CD14-positive monocyte (primary cell): ENCODE measurements around the gene EPAS1. TPM values are rescaled to one million over a fixed set of nuclear protein-coding genes. Genes with fewer than 3 reads are reported as not detected.

Experiments used
- DNase-seq, 3 donors: peaks; one replicate each; pipeline ENCODE4 v3.0.0-alpha.2; 2011 to 2022
- H2AFZ ChIP-seq: 2 replicates; pipeline ENCODE4 v1.6.0; 2012; ENCODE audit warnings: mild to moderate bottlenecking, low read depth, low read length, inconsistent platforms; ENCODE audit not compliant: insufficient read depth, poor library complexity, severe bottlenecking
- H3K27ac ChIP-seq, 2 donors: 1 replicate in 1 of 2; 2 replicates in 1 of 2; pipeline ENCODE4 v1.5.1; 2012 to 2013; ENCODE audit warnings: low read length in 2 of 2, control low read depth in 1 of 2, inconsistent platforms in 1 of 2, low read depth in 1 of 2, mild to moderate bottlenecking in 1 of 2
- H3K27me3 ChIP-seq, 2 donors: one replicate each; pipeline versions ENCODE4 v1.6.0 to v1.6.1; 2011 to 2013; ENCODE audit warnings: low read length in 2 of 2; ENCODE audit not compliant: control insufficient read depth in 2 of 2, insufficient read depth in 2 of 2
- H3K36me3 ChIP-seq, 2 donors: replicated peaks in 1 of 2; 1 replicate in 1 of 2; 2 replicates in 1 of 2; pipeline versions ENCODE4 v1.5.1 to v1.6.1; 2012 to 2013; ENCODE audit warnings: low read length in 2 of 2, control low read depth in 1 of 2, inconsistent platforms in 1 of 2, mild to moderate bottlenecking in 1 of 2; ENCODE audit not compliant: insufficient read depth in 2 of 2, control insufficient read depth in 1 of 2
- H3K4me1 ChIP-seq, 2 donors: 1 replicate in 1 of 2; 2 replicates in 1 of 2; pipeline versions ENCODE4 v1.5.1 to v1.6.1; 2012 to 2013; ENCODE audit warnings: low read length in 2 of 2, control low read depth in 1 of 2, inconsistent platforms in 1 of 2, mild to moderate bottlenecking in 1 of 2, moderate library complexity in 1 of 2; ENCODE audit not compliant: insufficient read depth in 2 of 2, control insufficient read depth in 1 of 2
- H3K4me2 ChIP-seq: replicated peaks from 2 replicates; pipeline ENCODE3; 2012; ENCODE audit warnings: low read length, moderate library complexity, mild to moderate bottlenecking; ENCODE audit not compliant: poor library complexity, severe bottlenecking; ENCODE audit errors: extremely low read depth
- H3K4me3 ChIP-seq, 3 experiments: fragments of 200-600 bp in 1 of 3; sonication (generic) in 1 of 3; replicated peaks in 1 of 3; 1 replicate in 2 of 3; 2 replicates in 1 of 3; pipeline ENCODE4 v1.5.1; 2011 to 2013; ENCODE audit warnings: low read length in 3 of 3, mild to moderate bottlenecking in 3 of 3, control low read depth in 2 of 3, low read depth in 2 of 3, inconsistent platforms in 1 of 3, moderate library complexity in 1 of 3
- H3K79me2 ChIP-seq: 2 replicates; pipeline ENCODE4 v1.6.0; 2012; ENCODE audit warnings: mild to moderate bottlenecking, control low read depth, inconsistent platforms, low read length, moderate library complexity; ENCODE audit not compliant: insufficient read depth
- H3K9ac ChIP-seq: 2 replicates; pipeline ENCODE4 v1.6.0; 2017; ENCODE audit warnings: low read length, mild to moderate bottlenecking; ENCODE audit not compliant: insufficient read depth, poor library complexity, severe bottlenecking
- H3K9me3 ChIP-seq, 2 donors: replicated peaks in 1 of 2; 1 replicate in 1 of 2; 2 replicates in 1 of 2; pipeline versions ENCODE4 v1.5.1 to v1.6.1; 2012 to 2013; ENCODE audit warnings: low read length in 2 of 2, control low read depth in 1 of 2; ENCODE audit not compliant: control insufficient read depth in 1 of 2, insufficient read depth in 1 of 2
- H4K20me1 ChIP-seq: 2 replicates; pipeline ENCODE4 v1.6.0; 2012; ENCODE audit warnings: mild to moderate bottlenecking, low read length, control low read depth, moderate library complexity; ENCODE audit not compliant: insufficient read depth
- H3K27ac Mint-ChIP-seq, 7 donors: one replicate each; pipeline ENCODE4 v1.8.0; 2020; ENCODE audit warnings: mild to moderate bottlenecking in 7 of 7, mixed read lengths in 7 of 7, moderate library complexity in 6 of 7, inconsistent platforms in 2 of 7
- H3K27me3 Mint-ChIP-seq, 3 donors: one replicate each; pipeline ENCODE4 v1.8.0; 2021 to 2022; ENCODE audit warnings: low read depth in 3 of 3, mild to moderate bottlenecking in 3 of 3, mixed read lengths in 3 of 3, moderate library complexity in 3 of 3, inconsistent platforms in 1 of 3
- H3K36me3 Mint-ChIP-seq, 2 donors: one replicate each; pipeline ENCODE4 v1.8.0; 2020; ENCODE audit warnings: mixed read lengths in 2 of 2, inconsistent platforms in 1 of 2, mild to moderate bottlenecking in 1 of 2
- H3K4me1 Mint-ChIP-seq: one replicate; pipeline ENCODE4 v1.8.0; 2020; ENCODE audit warnings: mild to moderate bottlenecking, mixed read lengths
- H3K4me3 Mint-ChIP-seq, 2 donors: one replicate each; pipeline ENCODE4 v1.8.0; 2020; ENCODE audit warnings: mild to moderate bottlenecking in 2 of 2, mixed read lengths in 2 of 2, moderate library complexity in 1 of 2
- H3K9me3 Mint-ChIP-seq, 7 donors: one replicate each; pipeline ENCODE4 v1.8.0; 2020 to 2022; ENCODE audit warnings: mixed read lengths in 7 of 7, mild to moderate bottlenecking in 6 of 7, moderate library complexity in 6 of 7, inconsistent platforms in 2 of 7
- CTCF ChIP-seq: fragments of 200-600 bp; IDR thresholded peaks from one replicate; pipeline ENCODE4 v1.8.0; 2022; ENCODE audit warnings: antibody characterized with exemption, mild to moderate bottlenecking
- WGBS: methylation state at CpG from one replicate; pipeline ENCODE4 v1.1.5; 2013; ENCODE audit warnings: missing lambda C conversion rate; ENCODE audit not compliant: insufficient coverage; 5-methylcytosine and 5-hydroxymethylcytosine counted together
- intact Hi-C, 2 donors: fragments of 100-400 bp; cut with micrococcal nuclease; formaldehyde crosslinking; loops; one replicate each; pipeline versions ENCODE4 v1.15.0 to v1.15.1; 2023
- polyA plus RNA-seq, 3 donors: library from polyadenylated mRNA; depleted of rRNA in 1 of 3; unstranded in 2 of 3; stranded (reverse) in 1 of 3; fragments of 300-500 nt in 2 of 3; fragments of >200 nt in 1 of 3; fragmentation: Illumina TruSeq in 2 of 3; gene quantifications; 1 replicate in 2 of 3; 2 replicates in 1 of 3; pipeline ENCODE4 v1.2.3, GENCODE V29; 2012 to 2021

Gene EPAS1
- polyA plus RNA-seq, 3 donors = 0.11 to 1.0 (median 0.88) TPM

- Histone ChIP-seq H3K4me3 (peak overlapping the region in 2 of 3 experiments; percentile 6 to 48), H3K4me2 (peak overlapping the region; percentile 64), H3K79me2 (no peaks in the 10 kb centered on the region), H3K9me3 (no peaks in the 10 kb centered on the region), H3K27ac (peak overlapping the region; percentile 80 to 83), H3K36me3 (no peaks in the 10 kb centered on the region), H3K27me3 (no peaks in the 10 kb centered on the region), H2AFZ (peak overlapping the region; percentile 47), H3K9ac (no peak overlapping the region), H3K4me1 (peaks cover 45 to 47% of the 10 kb centered on the region in 2 donors), H4K20me1 (no peaks in the 10 kb centered on the region)
- H3K27ac Mint-ChIP-seq = peak overlapping the region; percentile 69 to 87 (median 80)
- 78% methylated on average over 8 of the region's 18 CpGs for WGBS
- intact Hi-C loops = no loop called here
- peak overlapping the region in 1 of 2 donors; percentile 53 for H3K4me3 Mint-ChIP-seq
- H3K9me3 Mint-ChIP-seq = peaks cover 0 to 1% (median 0%) of the 10 kb centered on the region in 7 donors
- H3K36me3 Mint-ChIP-seq = peaks cover 0 to 5% of the 10 kb centered on the region in 2 donors
- DNase-seq = peak; percentile 65 to 86 (median 81)
- peaks cover 0 to 7% (median 1%) of the 10 kb centered on the region in 3 donors for H3K27me3 Mint-ChIP-seq
- peaks cover 49% of the 10 kb centered on the region for H3K4me1 Mint-ChIP-seq
- TF ChIP-seq CTCF = no peak
Observed at GRCh38 chr2:46385786-46386577, 88.8 kb downstream of the EPAS1 start.

GRCh38 chr2:46386763-46387162, 89.6 kb downstream of the EPAS1 start:
- H3K9me3 Mint-ChIP-seq = peaks cover 0 to 1% (median 0%) of the 10 kb centered on the region in 7 donors
- H3K36me3 ChIP-seq = no peaks in the 10 kb centered on the region
- H2AFZ ChIP-seq = no peak overlapping the region
- H3K27ac ChIP-seq = peak overlapping the region in 1 of 2 donors; percentile 80
- H3K4me1 Mint-ChIP-seq = peaks cover 49% of the 10 kb centered on the region
- DNase-seq = no peak
- H3K4me3 Mint-ChIP-seq = peak overlapping the region in 1 of 2 donors; percentile 53
- H3K9me3 ChIP-seq = no peaks in the 10 kb centered on the region
- peak overlapping the region; percentile 69 to 87 (median 80) for H3K27ac Mint-ChIP-seq
- peaks cover 45 to 47% of the 10 kb centered on the region in 2 donors for H3K4me1 ChIP-seq
- H3K9ac ChIP-seq = no peak overlapping the region
- no peaks in the 10 kb centered on the region for H3K79me2 ChIP-seq
- no peaks in the 10 kb centered on the region for H3K27me3 ChIP-seq
- peaks cover 0 to 7% (median 1%) of the 10 kb centered on the region in 3 donors for H3K27me3 Mint-ChIP-seq
- 87% methylated on average over 3 of the region's 5 CpGs for WGBS
- H3K36me3 Mint-ChIP-seq = peaks cover 0 to 5% of the 10 kb centered on the region in 2 donors
- no peaks in the 10 kb centered on the region for H4K20me1 ChIP-seq
- H3K4me2 ChIP-seq = peak overlapping the region; percentile 64
- H3K4me3 ChIP-seq = peak overlapping the region in 1 of 3 experiments; percentile 48
- intact Hi-C loops = no loop called here
- no peak for TF ChIP-seq CTCF
